Measurements from ENCODE around the gene A4GNT. TPM values are rescaled to one million over a fixed set of nuclear protein-coding genes. Genes with fewer than 3 reads are reported as not detected.

Gene A4GNT
- total and polyA plus RNA-seq, 2 donors (not counting 1 experiment from before 2014, with no cell fraction given), result not detected

DNA sequence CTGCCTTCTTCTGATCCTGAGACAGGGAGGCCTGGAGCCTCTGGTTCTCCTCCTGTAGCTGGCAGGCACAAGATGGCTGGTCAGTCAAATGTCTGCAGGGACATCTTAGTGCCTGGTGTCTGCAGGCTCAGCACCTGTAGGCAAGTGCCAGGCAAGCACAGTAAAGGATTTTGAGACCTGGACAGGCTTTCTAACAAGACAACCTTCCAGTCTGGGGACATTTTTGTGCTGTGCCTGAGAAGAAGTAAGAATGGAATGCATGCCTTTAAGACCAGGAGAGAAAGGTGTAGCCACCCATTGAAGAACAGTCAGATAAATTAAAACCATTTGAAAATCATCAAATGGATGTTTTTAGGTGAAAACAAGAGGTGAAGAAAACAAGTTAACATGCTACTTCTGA is 48.0 kb downstream of the A4GNT start:
- intact Hi-C loops (cut with micrococcal nuclease), result no loop called here
- CTCF ChIA-PET, result no interaction called here

DNA sequence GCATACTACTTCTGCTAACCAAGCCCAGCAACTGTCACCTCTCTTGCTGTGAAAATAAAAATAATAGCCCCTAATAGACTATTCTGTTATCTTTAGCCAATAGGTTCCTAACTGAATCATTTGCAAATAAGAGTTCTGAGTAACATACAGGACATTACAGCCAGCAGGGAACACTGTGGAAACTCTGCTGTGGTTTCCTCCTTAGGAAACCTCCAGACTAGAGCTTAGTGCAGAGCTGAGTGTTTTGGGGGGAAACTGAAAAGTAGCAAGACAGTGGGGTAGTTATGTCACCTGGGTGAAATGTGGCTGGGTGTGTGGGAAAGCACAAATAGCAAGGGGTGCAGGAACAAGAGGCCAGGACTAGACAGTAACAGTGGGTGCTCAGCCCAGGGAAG is 49.2 kb downstream of the A4GNT start:
- Histone ChIP-seq H3K9ac (ENCODE audit: low read length) (no peak overlapping the region), H3K27me3 (replicated peaks in 1 of 4; ENCODE audit: control extremely low read depth in 1 of 4, control insufficient read depth in 3 of 4, insufficient read depth in 4 of 4, low read length in 3 of 4) (peaks cover 0 to 4% (median 0%) of the 10 kb centered on the region in 4 experiments), H3K4me2 (replicated peaks; ENCODE audit: low read depth, low read length, poor library complexity, severe bottlenecking) (no peak overlapping the region), H3K36me3 (replicated peaks in 1 of 2; ENCODE audit: control extremely low read depth in 1 of 2, control insufficient read depth in 1 of 2, extremely low read depth in 1 of 2, insufficient read depth in 2 of 2, low read length in 1 of 2) (no peaks in the 10 kb centered on the region), H2AFZ (ENCODE audit: insufficient read depth, low read depth, low read length, poor library complexity, severe bottlenecking) (no peak overlapping the region), H3K27ac (ENCODE audit: low read length in 2 of 2) (no peak overlapping the region), H3K4me1 (ENCODE audit: control insufficient read depth in 2 of 2, insufficient read depth in 2 of 2, low read length in 2 of 2) (no peaks in the 10 kb centered on the region), H3K4me3 (ENCODE audit: control extremely low read depth in 1 of 5, extremely low read depth in 1 of 5, insufficient read depth in 1 of 5, low read depth in 2 of 5, low read length in 4 of 5) (no peak overlapping the region), H4K20me1 (ENCODE audit: control insufficient read depth, insufficient read depth, low read length, poor library complexity, severe bottlenecking) (no peaks in the 10 kb centered on the region), H3K9me3 (ENCODE audit: control extremely low read depth in 1 of 3, control insufficient read depth in 2 of 3, insufficient read depth in 1 of 3, low read length in 2 of 3) (no peaks in the 10 kb centered on the region), H3K79me2 (ENCODE audit: control insufficient read depth, insufficient read depth, low read length) (no peaks in the 10 kb centered on the region)
- TF ChIP-seq EZH2 (IDR thresholded peaks at IDR 0.05; ENCODE audit: borderline replicate concordance, insufficient read depth, low read depth, low read length, poor library complexity, severe bottlenecking), result no peak
- TF ChIP-seq, protein P1, sequence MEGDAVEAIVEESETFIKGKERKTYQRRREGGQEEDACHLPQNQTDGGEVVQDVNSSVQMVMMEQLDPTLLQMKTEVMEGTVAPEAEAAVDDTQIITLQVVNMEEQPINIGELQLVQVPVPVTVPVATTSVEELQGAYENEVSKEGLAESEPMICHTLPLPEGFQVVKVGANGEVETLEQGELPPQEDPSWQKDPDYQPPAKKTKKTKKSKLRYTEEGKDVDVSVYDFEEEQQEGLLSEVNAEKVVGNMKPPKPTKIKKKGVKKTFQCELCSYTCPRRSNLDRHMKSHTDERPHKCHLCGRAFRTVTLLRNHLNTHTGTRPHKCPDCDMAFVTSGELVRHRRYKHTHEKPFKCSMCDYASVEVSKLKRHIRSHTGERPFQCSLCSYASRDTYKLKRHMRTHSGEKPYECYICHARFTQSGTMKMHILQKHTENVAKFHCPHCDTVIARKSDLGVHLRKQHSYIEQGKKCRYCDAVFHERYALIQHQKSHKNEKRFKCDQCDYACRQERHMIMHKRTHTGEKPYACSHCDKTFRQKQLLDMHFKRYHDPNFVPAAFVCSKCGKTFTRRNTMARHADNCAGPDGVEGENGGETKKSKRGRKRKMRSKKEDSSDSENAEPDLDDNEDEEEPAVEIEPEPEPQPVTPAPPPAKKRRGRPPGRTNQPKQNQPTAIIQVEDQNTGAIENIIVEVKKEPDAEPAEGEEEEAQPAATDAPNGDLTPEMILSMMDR (IDR thresholded peaks at IDR 0.05), result no peak
- intact Hi-C loops (cut with micrococcal nuclease), result no loop called here
- no peaks in the 10 kb centered on the region for H3K9me3 Mint-ChIP-seq (ENCODE audit: insufficient read depth)
- peaks cover 24% of the 10 kb centered on the region for H3K27me3 Mint-ChIP-seq
- no peak overlapping the region for H3K4me3 Mint-ChIP-seq
- ChIA-PET POLR2A (no interaction called here), CTCF (interaction anchor here (1.1 to 1.2 kb wide), 2 partner anchors 9 to 314 kb away, joined by 3 read pairs; no protein-coding TSS in a partner anchor)
- no peak overlapping the region for H3K27ac Mint-ChIP-seq
- no peak for DNase-seq
- no peaks in the 10 kb centered on the region for H3K4me1 Mint-ChIP-seq
- ATAC-seq (ENCODE audit: low read depth), result no peak

More for the DNA sequence above, 48.0 kb downstream of the A4GNT start:
- no peak for DNase-seq
- Histone ChIP-seq H3K4me1 (ENCODE audit: control insufficient read depth in 2 of 2, insufficient read depth in 2 of 2, low read length in 2 of 2) (no peaks in the 10 kb centered on the region), H2AFZ (ENCODE audit: insufficient read depth, low read depth, low read length, poor library complexity, severe bottlenecking) (no peak overlapping the region), H3K9ac (ENCODE audit: low read length) (no peak overlapping the region), H3K4me3 (ENCODE audit: control extremely low read depth in 1 of 5, extremely low read depth in 1 of 5, insufficient read depth in 1 of 5, low read depth in 2 of 5, low read length in 4 of 5) (no peak overlapping the region), H4K20me1 (ENCODE audit: control insufficient read depth, insufficient read depth, low read length, poor library complexity, severe bottlenecking) (no peaks in the 10 kb centered on the region), H3K4me2 (replicated peaks; ENCODE audit: low read depth, low read length, poor library complexity, severe bottlenecking) (no peak overlapping the region), H3K36me3 (replicated peaks in 1 of 2; ENCODE audit: control extremely low read depth in 1 of 2, control insufficient read depth in 1 of 2, extremely low read depth in 1 of 2, insufficient read depth in 2 of 2, low read length in 1 of 2) (no peaks in the 10 kb centered on the region), H3K27me3 (replicated peaks in 1 of 4; ENCODE audit: control extremely low read depth in 1 of 4, control insufficient read depth in 3 of 4, insufficient read depth in 4 of 4, low read length in 3 of 4) (peaks cover 0 to 4% (median 0%) of the 10 kb centered on the region in 4 experiments), H3K27ac (ENCODE audit: low read length in 2 of 2) (no peak overlapping the region), H3K9me3 (ENCODE audit: control extremely low read depth in 1 of 3, control insufficient read depth in 2 of 3, insufficient read depth in 1 of 3, low read length in 2 of 3) (no peaks in the 10 kb centered on the region), H3K79me2 (ENCODE audit: control insufficient read depth, insufficient read depth, low read length) (no peaks in the 10 kb centered on the region)
- Mint-ChIP-seq H3K27me3 (peaks cover 31% of the 10 kb centered on the region), H3K27ac (no peak overlapping the region), H3K9me3 (ENCODE audit: insufficient read depth) (no peaks in the 10 kb centered on the region), H3K4me1 (no peaks in the 10 kb centered on the region), H3K4me3 (no peak overlapping the region)
- POLR2A ChIA-PET, result no interaction called here
- ATAC-seq (ENCODE audit: low read depth), result no peak
- TF ChIP-seq, protein P1 (IDR thresholded peaks at IDR 0.05), result no peak
- no peak for TF ChIP-seq EZH2 (IDR thresholded peaks at IDR 0.05; ENCODE audit: borderline replicate concordance, insufficient read depth, low read depth, low read length, poor library complexity, severe bottlenecking)
